Keratinocyte (primary cell): ENCODE measurements around the gene HTR2C. TPM values are rescaled to one million over a fixed set of nuclear protein-coding genes. Genes with fewer than 3 reads are reported as not detected.
A peak's percentile ranks its signal among the peaks of the same experiment; 100 is the strongest.

Source experiments
- DNase-seq: peaks from one replicate; pipeline ENCODE4 v3.0.0-alpha.2; 2011; ENCODE audit warnings: low read depth, missing footprints, low spot score
- FAIRE-seq: peaks from 2 replicates; lab custom pipeline; 2011; peaks lifted over from hg19 to GRCh38; lab: Jason Lieb, UNC
- H2AFZ ChIP-seq: 2 replicates; pipeline ENCODE4 v1.6.0; 2012; ENCODE audit warnings: low read length, control low read depth, inconsistent platforms; ENCODE audit not compliant: control insufficient read depth
- H3K27ac ChIP-seq: 2 replicates; pipeline ENCODE4 v1.5.1; 2011; ENCODE audit warnings: low read length; ENCODE audit not compliant: control insufficient read depth, insufficient read depth
- H3K27me3 ChIP-seq: 3 replicates; pipeline ENCODE4 v1.6.0; 2011; ENCODE audit warnings: low read length; ENCODE audit not compliant: control insufficient read depth, insufficient read depth; ENCODE audit errors: extremely low read depth
- H3K36me3 ChIP-seq, 2 experiments: 2 replicates in 1 of 2; 3 replicates in 1 of 2; pipeline ENCODE4 v1.5.1; 2011; ENCODE audit warnings: low read length in 2 of 2, mild to moderate bottlenecking in 1 of 2; ENCODE audit not compliant: control insufficient read depth in 2 of 2, insufficient read depth in 2 of 2; ENCODE audit errors: extremely low read depth in 1 of 2
- H3K4me1 ChIP-seq: 3 replicates; pipeline ENCODE4 v1.5.1; 2011; ENCODE audit warnings: low read length; ENCODE audit not compliant: control insufficient read depth, insufficient read depth; ENCODE audit errors: extremely low read depth
- H3K4me2 ChIP-seq: 3 replicates; pipeline ENCODE4 v1.6.0; 2011; ENCODE audit warnings: low read depth, low read length; ENCODE audit not compliant: control insufficient read depth, insufficient read depth; ENCODE audit errors: extremely low read depth
- H3K4me3 ChIP-seq, 3 experiments: fragments of 200-600 bp in 1 of 3; sonication (generic) in 1 of 3; 2 replicates in 2 of 3; 3 replicates in 1 of 3; pipeline ENCODE4 v1.5.1; 2011 to 2016; ENCODE audit warnings: low read length in 3 of 3, mild to moderate bottlenecking in 3 of 3, control low read depth in 2 of 3, inconsistent platforms in 1 of 3, low read depth in 1 of 3, mixed read lengths in 1 of 3, mixed run types in 1 of 3, moderate library complexity in 1 of 3; ENCODE audit not compliant: control insufficient read depth in 2 of 3, insufficient read depth in 2 of 3; ENCODE audit errors: extremely low read depth in 1 of 3
- H3K79me2 ChIP-seq: 2 replicates; pipeline ENCODE4 v1.6.0; 2012; ENCODE audit warnings: low read length; ENCODE audit not compliant: control insufficient read depth, insufficient read depth
- H3K9ac ChIP-seq: 3 replicates; pipeline ENCODE4 v1.6.0; 2011; ENCODE audit warnings: low read length; ENCODE audit not compliant: control insufficient read depth, insufficient read depth; ENCODE audit errors: extremely low read depth
- H3K9me1 ChIP-seq: 3 replicates; pipeline ENCODE4 v1.6.0; 2011; ENCODE audit warnings: low read length; ENCODE audit not compliant: control insufficient read depth, insufficient read depth; ENCODE audit errors: extremely low read depth
- H3K9me3 ChIP-seq: 2 replicates; pipeline ENCODE4 v1.5.1; 2012; ENCODE audit warnings: low read depth, low read length; ENCODE audit not compliant: control insufficient read depth
- H4K20me1 ChIP-seq: 3 replicates; pipeline ENCODE4 v1.6.0; 2011; ENCODE audit warnings: low read length; ENCODE audit not compliant: control insufficient read depth, insufficient read depth; ENCODE audit errors: extremely low read depth
- EZH2 ChIP-seq: IDR thresholded peaks from one replicate; pipeline ENCODE4 v1.6.1; 2012; ENCODE audit warnings: inconsistent platforms, mild to moderate bottlenecking, low read length, moderate library complexity
- dilution Hi-C: fragments of 300-500 bp; cut with MboI; formaldehyde crosslinking; loops from one replicate; pipeline ENCODE4 v1.7.0; 2020; ENCODE audit warnings: low sequenced_read_pairs; ENCODE audit not compliant: extremely low pct_ligation_motif_present
- polyA plus RNA-seq, 5 experiments: library from polyadenylated mRNA; depleted of rRNA in 3 of 5; stranded (reverse) in 3 of 5; stranded (forward) in 1 of 5; unstranded in 1 of 5; fragments of >200 nt; gene quantifications; 1 replicate in 1 of 5; 2 replicates in 3 of 5; 3 replicates in 1 of 5; pipeline versions ENCODE4 v1.2.1 to v1.2.3, GENCODE V29; 2011 to 2012; ENCODE audit warnings: missing spikeins in 2 of 5, low read depth in 1 of 5, low replicate concordance in 1 of 5
- TF ChIP-seq, protein P1 (sequence below), 3 experiments: IDR thresholded peaks in 1 of 3; conservative IDR thresholded peaks in 1 of 3; optimal IDR thresholded peaks in 1 of 3; 2 replicates in 2 of 3; 3 replicates in 1 of 3; pipeline versions ENCODE3 to v1.5.1; 2011; ENCODE audit warnings: low read length in 3 of 3, mild to moderate bottlenecking in 3 of 3, moderate library complexity in 2 of 3, control low read depth in 1 of 3, inconsistent platforms in 1 of 3; ENCODE audit not compliant: insufficient read depth in 2 of 3; ENCODE audit errors: extremely low read depth in 1 of 3

The HTR2C gene
- polyA plus RNA-seq, 1 donor (not counting 4 experiments of a cell fraction or from before 2014, with no cell fraction given), result not detected

DNA sequence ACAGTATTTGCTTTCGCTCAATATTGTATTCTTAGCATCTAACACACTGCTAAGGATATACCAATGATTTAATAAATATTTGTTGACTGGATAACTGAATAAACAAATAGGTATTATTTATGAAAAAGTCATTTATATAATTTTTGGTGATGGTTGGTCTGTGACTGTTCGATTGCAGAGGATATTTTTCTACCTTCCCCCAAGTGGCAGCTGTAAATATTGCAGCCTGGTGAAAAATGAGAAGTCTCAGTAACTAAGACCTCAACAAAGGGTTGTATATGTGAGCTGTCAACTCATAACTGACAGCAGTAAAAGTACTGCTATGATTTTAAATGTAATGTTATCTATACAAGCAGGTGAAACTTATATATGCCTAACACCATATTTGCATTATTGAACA is 36.0 kb downstream of the HTR2C start:
- no peak for DNase-seq
- dilution Hi-C loops, result no loop called here
- Histone ChIP-seq H3K9me1 (no peaks in the 10 kb centered on the region), H3K4me2 (no peak overlapping the region), H3K4me1 (no peaks in the 10 kb centered on the region), H3K9ac (no peak overlapping the region), H3K4me3 (no peak overlapping the region), H3K27me3 (no peaks in the 10 kb centered on the region), H4K20me1 (no peaks in the 10 kb centered on the region), H2AFZ (no peak overlapping the region), H3K27ac (no peak overlapping the region), H3K36me3 (no peaks in the 10 kb centered on the region), H3K9me3 (no peaks in the 10 kb centered on the region), H3K79me2 (no peaks in the 10 kb centered on the region)
- TF ChIP-seq, protein P1, sequence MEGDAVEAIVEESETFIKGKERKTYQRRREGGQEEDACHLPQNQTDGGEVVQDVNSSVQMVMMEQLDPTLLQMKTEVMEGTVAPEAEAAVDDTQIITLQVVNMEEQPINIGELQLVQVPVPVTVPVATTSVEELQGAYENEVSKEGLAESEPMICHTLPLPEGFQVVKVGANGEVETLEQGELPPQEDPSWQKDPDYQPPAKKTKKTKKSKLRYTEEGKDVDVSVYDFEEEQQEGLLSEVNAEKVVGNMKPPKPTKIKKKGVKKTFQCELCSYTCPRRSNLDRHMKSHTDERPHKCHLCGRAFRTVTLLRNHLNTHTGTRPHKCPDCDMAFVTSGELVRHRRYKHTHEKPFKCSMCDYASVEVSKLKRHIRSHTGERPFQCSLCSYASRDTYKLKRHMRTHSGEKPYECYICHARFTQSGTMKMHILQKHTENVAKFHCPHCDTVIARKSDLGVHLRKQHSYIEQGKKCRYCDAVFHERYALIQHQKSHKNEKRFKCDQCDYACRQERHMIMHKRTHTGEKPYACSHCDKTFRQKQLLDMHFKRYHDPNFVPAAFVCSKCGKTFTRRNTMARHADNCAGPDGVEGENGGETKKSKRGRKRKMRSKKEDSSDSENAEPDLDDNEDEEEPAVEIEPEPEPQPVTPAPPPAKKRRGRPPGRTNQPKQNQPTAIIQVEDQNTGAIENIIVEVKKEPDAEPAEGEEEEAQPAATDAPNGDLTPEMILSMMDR (optimal IDR thresholded peaks at IDR 0.05 in 1 of 3, IDR thresholded peaks at IDR 0.05 in 1 of 3, conservative IDR thresholded peaks at IDR 0.05 in 1 of 3; ENCODE audit: extremely low read depth in 1 of 3, insufficient read depth in 2 of 3, low read length in 3 of 3), result peak; percentile 7 to 58 (median 45)
- TF ChIP-seq EZH2, result no peak
- FAIRE-seq, result no peak

DNA sequence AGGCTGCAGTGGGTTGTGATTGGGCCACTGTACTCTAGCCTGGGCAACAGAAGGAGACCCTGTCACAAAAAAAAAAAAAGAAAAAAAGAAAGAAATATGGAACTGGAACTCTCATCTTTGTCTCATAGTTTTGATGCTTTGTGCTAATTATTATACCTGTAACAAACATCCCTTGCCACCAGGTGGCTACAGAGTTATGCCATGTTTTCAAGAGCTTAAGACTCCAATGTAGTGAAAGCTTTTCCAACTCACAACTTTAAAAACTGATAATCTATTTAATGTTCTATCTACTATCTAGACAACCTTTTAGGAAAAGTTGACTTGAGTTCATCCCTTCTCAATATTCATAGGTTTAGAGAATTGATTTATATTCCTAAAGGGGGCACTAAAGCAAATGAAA is 42.4 kb downstream of the HTR2C start:
- H3K4me2 ChIP-seq, result no peak overlapping the region
- H3K9me3 ChIP-seq, result no peaks in the 10 kb centered on the region
- DNase-seq, result no peak
- H2AFZ ChIP-seq, result no peak overlapping the region
- H3K9ac ChIP-seq, result no peak overlapping the region
- no peaks in the 10 kb centered on the region for H4K20me1 ChIP-seq
- no peaks in the 10 kb centered on the region for H3K36me3 ChIP-seq
- no peaks in the 10 kb centered on the region for H3K79me2 ChIP-seq
- no peak overlapping the region for H3K4me3 ChIP-seq
- no peaks in the 10 kb centered on the region for H3K9me1 ChIP-seq
- dilution Hi-C loops, result no loop called here
- no peaks in the 10 kb centered on the region for H3K4me1 ChIP-seq
- TF ChIP-seq, protein P1 (optimal IDR thresholded peaks at IDR 0.05 in 1 of 3, IDR thresholded peaks at IDR 0.05 in 1 of 3, conservative IDR thresholded peaks at IDR 0.05 in 1 of 3; ENCODE audit: extremely low read depth in 1 of 3, insufficient read depth in 2 of 3, low read length in 3 of 3), result peak in 2 of 3 experiments; percentile 30 to 49
- no peak for TF ChIP-seq EZH2
- H3K27ac ChIP-seq, result no peak overlapping the region
- no peaks in the 10 kb centered on the region for H3K27me3 ChIP-seq
- no peak for FAIRE-seq
